LNCaP clone FGC (cell line): ENCODE results near the gene STKLD1.
A peak's percentile ranks its signal among the peaks of the same experiment; 100 is the strongest.

Experiments
- DNase-seq: peaks from one replicate; pipeline ENCODE4 v3.0.0-alpha.2; 2011; ENCODE audit warnings: low read depth
- H3K4me3 ChIP-seq: 2 replicates; pipeline ENCODE4 v1.5.1; 2011; ENCODE audit warnings: mild to moderate bottlenecking, low read depth, low read length, control low read depth
- TF ChIP-seq, protein P1 (sequence below): IDR thresholded peaks from 2 replicates; pipeline ENCODE4 v1.5.1; 2012; ENCODE audit warnings: mild to moderate bottlenecking; ENCODE audit not compliant: control insufficient read depth, insufficient read depth; ENCODE audit errors: extremely low read depth

The STKLD1 gene

DNA sequence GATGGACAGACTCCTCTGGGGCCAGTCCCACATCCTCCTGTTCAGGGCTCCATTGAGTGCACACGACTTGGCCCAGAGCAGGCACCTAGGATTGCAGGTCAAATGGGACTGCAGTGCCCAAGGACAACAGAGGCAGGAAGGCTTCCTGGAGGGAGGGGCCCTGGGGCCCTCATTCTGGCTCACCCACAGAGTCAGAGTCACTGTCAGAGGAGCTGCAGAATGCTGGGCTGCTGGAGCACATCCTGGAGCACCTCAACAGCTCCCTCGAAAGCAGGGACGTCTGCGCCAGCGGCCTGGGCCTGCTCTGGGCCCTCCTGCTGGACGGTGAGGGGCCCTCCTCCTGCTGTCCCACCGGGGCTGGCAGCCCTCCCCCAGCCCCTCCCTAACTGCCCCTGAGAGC lies 26.5 kb downstream of the STKLD1 start:
- TF ChIP-seq, protein P1, sequence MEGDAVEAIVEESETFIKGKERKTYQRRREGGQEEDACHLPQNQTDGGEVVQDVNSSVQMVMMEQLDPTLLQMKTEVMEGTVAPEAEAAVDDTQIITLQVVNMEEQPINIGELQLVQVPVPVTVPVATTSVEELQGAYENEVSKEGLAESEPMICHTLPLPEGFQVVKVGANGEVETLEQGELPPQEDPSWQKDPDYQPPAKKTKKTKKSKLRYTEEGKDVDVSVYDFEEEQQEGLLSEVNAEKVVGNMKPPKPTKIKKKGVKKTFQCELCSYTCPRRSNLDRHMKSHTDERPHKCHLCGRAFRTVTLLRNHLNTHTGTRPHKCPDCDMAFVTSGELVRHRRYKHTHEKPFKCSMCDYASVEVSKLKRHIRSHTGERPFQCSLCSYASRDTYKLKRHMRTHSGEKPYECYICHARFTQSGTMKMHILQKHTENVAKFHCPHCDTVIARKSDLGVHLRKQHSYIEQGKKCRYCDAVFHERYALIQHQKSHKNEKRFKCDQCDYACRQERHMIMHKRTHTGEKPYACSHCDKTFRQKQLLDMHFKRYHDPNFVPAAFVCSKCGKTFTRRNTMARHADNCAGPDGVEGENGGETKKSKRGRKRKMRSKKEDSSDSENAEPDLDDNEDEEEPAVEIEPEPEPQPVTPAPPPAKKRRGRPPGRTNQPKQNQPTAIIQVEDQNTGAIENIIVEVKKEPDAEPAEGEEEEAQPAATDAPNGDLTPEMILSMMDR = no peak
- no peak overlapping the region for H3K4me3 ChIP-seq
- DNase-seq = no peak

DNA sequence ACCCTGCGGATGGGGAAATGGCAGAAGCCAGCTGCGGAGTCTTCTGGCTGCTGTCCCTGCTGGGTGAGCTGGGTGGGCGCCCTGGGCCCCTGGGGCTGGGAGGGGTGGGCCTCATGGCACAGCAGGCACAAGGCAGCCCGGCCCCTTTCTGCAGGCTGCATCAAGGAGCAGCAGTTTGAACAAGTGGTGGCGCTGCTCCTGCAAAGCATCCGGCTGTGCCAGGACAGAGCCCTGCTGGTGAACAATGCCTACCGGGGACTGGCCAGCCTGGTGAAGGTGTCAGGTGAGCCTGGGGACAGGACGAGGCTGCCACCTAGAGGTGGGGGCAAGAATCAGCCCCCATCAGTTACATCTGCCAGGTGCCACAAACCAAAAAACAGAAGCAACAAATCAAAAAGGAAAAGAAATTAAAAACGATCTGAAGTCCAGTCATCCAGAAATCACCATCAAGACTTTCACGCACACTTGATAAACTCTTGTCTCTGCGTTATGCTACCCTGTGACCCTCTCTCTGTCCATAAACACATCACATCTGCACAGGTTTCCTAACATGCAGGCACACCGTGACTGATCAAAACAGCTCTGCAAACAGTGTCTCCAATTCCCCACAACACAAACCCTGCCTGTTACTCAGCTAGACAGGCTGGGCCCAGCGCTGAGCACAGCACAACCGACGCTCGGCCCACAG lies 27.7 kb downstream of the STKLD1 start:
- no peak overlapping the region for H3K4me3 ChIP-seq
- TF ChIP-seq, protein P1 = peak; percentile 68
- peak; percentile 21 for DNase-seq

DNA sequence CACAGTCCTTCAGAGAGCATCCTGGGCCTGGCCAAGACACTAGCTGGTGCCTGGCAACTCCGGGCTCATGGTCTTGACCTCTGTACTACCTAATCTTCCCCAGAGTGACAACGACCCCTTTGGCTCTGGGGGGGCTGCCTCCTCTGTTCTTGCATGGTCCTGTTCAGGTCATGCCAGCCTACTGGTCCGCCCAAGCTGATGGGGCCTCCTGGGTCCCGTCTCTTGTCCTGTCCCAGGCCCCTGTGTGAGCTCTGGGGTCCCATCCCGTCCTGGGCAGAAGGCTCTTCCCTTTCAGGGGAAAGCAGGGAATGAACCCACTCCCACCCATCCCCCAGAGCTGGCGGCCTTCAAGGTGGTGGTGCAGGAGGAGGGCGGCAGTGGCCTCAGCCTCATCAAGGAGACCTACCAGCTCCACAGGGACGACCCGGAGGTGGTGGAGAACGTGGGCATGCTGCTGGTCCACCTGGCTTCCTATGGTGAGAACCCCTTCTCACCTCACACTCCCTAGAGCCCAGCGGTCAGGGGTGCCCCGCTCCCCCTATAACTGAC lies 28.4 kb downstream of the STKLD1 start:
- no peak overlapping the region for H3K4me3 ChIP-seq
- TF ChIP-seq, protein P1 = no peak
- no peak for DNase-seq

DNA sequence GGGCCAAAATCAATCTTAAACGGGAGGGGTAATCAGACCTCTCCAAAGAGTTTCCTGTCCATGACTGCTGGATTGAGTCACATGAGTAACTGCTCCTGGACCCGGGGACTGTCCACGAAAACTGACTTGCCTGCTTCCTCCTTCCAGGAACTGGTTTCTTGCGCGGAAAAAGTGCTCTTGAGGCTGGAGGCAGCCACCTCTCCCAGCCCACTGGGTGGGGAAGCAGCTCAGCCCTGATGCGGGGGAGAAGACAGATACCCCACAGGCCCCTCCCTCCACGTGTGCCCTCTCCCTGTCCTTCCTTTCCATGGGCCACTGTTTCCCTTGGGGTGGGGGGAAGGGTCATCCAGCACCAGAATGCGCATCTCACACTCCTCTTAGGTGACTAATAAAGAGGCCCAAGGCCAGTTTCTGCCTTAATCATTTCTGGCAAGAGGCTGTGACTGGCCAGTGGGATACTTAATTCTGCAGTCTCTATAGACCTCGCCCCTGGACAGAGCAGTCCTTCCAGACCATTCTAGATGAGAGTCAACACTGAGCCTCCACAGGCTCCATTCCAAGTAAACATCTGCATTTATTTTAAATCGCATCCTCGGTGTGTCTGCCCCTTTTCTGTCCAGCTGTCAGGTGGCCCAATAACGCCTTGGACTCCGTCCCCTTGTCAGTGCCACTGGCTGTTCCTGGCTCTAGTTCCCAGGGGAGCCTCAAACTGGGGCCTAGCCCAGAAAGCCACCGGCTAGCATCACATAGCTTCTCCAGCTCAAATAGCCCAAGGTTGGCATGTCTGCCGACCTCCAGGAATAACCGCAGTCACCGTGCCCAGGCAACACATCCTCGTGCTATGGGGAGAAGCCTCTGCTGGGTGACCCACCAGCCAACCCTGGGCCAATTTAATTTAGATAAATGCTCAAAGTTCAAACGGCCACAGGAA lies 29.6 kb downstream of the STKLD1 start:
- no peak for DNase-seq
- TF ChIP-seq, protein P1 = no peak
- H3K4me3 ChIP-seq = no peak overlapping the region

DNA sequence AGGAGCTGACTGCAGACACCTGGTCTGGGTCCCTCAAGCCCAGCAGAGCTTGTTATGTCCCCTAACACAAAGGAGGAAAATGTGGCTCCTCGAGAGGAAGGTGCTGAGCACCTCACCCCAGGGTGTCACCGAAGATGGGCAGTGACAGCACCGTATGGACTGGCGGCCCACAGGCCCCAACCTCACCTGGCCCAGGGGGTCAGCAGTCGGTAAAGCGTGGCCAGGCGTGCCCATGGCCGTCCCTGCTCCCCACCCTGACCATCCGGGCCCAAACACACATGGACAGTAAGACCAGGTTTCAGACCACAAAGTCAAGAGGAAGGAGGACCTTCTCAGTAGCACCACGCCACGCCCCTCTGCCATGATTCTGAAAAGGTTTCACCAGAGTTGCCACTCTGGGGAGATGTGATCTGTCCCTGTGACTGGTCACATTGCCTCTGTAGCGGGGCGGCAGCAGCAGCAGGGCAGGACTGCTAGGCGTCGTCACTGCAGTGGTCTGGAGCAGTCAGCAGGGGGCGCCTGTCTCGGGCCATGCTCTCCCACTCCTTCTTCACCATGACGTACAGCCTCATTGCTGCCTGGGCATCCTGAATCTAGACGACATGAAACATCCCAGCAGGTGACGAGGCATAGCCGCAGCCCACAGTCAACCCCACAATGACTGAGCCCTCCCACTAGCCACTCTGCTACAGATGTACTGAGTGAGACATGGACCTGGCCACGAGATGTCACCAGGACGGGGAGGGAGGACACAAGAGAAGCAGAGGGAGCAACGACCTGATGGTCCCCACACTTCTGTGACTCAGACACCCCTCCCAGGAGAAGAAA lies 30.5 kb downstream of the STKLD1 start:
- DNase-seq = peak; percentile 21
- TF ChIP-seq, protein P1 = peak; percentile 95
- H3K4me3 ChIP-seq = no peak overlapping the region

DNA sequence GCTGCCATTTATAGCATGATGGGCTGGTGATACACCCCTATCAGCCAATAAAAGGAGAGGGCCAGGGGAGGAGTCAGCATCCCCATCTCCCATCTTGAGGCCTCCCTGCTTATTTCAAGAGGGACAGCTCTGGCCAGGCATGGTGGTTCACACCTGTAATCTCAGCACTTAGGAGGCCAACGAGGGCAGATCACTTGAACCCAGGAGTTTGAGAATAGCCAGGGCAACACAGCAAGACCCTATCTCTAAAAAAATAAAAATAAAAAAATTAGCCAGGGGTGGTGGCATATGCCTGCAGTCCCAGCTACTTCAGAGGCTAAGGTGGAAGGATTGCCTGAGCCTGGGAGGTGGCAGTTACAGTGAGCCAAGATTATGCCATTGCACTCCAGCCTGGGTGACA lies 31.9 kb downstream of the STKLD1 start:
- no peak overlapping the region for H3K4me3 ChIP-seq
- DNase-seq = no peak
- TF ChIP-seq, protein P1 = no peak
